NCI-H1105 treated with DMSO at 0.1 percent for 48 hours (cell line): ENCODE data around the gene LPAR5.
"Not testable (repeated sequence)": the region's sequence is repeated elsewhere in the genome, so short reads cannot be mapped to it uniquely, and the experiment has no call there.

ENCODE experiments used
- DNase-seq: peaks from one replicate; lab custom pipeline; 2025; lab: John Stamatoyannopoulos, UW

The LPAR5 gene

DNA sequence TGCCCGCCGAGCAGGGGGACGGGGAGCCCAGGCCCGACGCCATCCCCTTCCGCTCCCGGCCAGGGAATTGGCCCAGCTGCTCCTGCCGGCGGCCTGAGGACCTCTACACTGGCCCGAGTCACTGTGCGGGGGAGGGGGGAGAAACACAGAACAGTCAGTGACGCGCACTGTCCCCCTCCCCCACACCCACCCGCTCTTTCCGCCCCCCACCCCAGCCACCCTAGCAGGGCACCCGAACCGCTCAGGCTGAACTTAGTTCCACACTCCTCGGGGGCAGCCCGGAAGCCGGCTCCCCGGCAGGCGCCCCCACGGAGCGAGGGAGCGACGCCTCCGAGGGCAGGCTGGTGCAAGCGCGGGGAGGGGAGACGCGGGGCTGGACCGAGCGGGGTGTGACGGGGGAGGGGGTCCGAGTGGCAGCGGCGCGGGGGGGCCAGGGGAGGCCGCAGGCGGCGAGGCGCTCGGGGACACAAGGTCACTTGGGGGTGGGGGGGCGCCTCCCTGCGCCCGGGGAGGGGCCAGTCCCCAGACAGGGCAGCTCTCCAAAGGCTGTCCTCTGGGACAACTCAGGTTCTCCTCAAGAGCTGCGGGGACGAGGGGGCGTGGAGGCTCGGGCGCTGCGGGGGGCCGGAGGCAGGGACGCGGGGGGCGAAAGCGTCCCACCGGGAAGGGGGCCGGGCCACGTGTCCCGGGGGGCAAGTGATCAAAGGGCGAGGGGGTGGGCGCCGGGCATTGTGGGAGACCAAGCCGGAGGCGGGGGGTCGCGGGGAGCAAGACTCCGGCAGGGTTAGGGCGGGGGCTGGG is 29.2 kb downstream of the LPAR5 start:
- DNase-seq, result no peak

- DNase-seq, result no peak
Measured at GRCh38 chr12:6605421-6606330, 30.1 kb downstream of the LPAR5 start.

DNA sequence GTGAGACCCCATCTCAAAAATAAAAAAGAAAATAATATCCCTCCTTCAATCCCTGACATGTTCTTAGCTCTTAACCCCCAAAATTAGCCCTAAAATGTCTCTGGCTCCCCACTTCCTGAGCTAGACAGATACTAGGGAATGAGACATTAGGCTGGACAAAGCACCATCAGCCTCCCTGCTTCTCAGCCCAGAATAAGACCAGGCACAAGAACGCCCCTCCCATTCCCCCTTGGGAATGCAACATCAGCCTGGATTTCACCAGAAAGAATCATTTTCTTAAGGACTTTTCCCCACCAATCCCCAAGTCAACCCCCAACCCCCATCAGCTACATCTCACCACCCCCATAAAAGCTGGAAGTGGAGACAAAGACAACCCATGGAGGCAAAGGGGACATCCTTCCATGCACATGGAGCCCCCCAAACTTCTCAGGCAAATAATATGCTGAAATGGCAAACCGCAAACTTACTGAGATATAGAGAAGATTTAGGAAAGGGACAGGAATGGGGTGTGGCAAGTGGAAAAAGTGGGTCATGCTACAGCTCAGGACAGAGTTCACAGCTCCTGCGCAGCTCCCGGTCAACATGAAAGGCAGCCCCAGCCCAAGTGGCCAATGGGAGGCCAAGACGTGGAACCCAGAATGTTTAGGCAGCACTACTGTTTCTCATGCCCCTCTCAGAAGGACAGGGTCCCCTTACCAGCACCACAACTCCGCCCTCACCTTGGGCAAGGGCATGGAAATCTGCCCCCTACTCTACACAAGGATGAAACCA is 31.3 kb downstream of the LPAR5 start:
- DNase-seq, result no peak

DNA sequence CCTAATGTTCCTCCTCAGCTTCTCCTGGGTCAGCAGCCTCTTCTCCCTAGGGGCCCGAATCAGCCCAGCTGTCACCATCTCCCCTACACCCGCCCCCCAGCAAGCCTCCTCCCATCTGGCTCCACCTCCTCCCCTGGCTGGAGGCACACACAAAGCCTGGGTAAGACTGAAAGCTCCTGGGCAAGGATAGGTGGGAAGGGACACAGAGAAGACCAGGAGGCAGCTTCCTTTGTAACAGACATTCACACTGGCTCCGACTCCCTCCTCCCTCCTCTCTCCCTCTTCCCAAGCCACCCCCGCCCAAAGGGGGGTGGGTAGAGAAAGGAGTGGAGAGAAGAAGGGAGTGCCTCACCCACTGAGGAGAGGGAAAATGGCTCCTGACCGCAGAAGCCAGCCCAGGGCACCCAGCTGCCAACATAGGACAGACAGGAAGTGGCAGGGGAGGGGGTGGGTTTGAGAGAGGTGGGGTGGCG is 32.6 kb downstream of the LPAR5 start:
- DNase-seq, result no peak

- DNase-seq, result no peak
Measured at GRCh38 chr12:6602526-6602925, 33.2 kb downstream of the LPAR5 start.

- DNase-seq, result not testable (repeated sequence)
Measured at GRCh38 chr12:6595673-6596072, 40.1 kb downstream of the LPAR5 start.

- DNase-seq, result no peak
Measured at GRCh38 chr12:6592087-6592486, 43.7 kb downstream of the LPAR5 start.

DNA sequence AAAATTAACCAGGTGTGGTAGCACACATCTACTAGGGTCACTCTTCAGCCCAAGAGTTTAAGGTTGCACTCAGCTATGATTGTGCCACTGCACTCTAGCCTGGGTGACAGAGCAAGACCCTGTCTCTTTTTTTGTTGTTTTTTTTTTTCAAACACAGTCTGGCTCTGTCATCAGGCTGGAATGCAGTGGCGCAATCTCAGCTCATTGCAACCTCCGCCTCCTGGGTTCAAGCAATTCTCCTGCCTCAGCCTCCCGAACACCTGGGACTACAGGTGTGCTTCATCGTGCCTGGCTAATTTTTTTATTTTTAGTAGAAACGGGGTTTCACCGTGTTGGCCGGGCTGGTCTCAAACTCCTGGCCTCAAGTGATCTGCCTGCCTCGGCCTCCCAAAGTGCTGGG is 49.2 kb downstream of the LPAR5 start:
- not testable (repeated sequence) for DNase-seq

GRCh38 chr12:6584293-6584692 is 51.5 kb downstream of the LPAR5 start:
- no peak for DNase-seq

DNA sequence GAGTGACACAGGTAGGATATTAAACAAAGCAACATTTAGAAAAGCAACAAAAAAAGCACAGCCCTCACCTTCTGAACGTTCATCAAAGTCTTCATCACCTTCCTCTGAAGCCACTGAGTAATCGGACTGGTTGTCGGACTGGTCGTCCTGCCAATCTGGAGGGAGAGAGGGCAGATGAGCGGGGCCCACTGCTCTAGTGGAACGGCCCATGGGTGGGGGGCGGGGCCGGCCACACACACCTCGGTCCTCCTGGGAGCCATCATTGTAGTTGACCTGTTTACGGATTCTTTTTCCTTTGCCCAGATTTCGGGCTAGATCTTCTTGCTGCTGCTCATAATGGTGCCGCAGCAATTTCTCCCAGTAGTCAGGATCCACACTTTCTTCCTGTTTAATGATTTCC is 52.8 kb downstream of the LPAR5 start:
- no peak for DNase-seq

GRCh38 chr12:6582196-6582595 is 53.6 kb downstream of the LPAR5 start:
- DNase-seq, result no peak

GRCh38 chr12:6575648-6576047 is 60.1 kb downstream of the LPAR5 start:
- DNase-seq, result no peak

GRCh38 chr12:6574576-6575295 is 61.0 kb downstream of the LPAR5 start:
- no peak for DNase-seq

DNA sequence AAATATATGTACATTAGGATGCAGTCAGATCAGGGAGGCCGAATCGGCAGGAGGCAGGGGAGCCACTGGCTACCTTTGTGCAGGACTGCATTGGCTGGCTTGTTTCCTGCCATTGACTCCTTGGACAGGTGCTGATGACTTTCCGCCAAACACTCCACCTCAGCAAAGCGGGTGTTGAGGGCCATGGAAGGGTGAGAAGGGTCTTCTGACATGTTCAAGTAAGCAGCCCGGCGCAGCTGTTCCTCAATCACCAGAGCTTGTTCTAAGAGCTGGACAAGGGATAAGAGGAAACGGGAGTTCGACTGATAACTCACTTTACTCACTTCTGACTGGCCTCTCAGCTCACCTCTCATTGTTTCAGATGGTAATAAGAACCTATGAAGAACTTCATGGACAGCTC is 62.8 kb downstream of the LPAR5 start:
- no peak for DNase-seq

GRCh38 chr12:6570264-6570887 is 65.4 kb downstream of the LPAR5 start:
- DNase-seq, result peak; percentile 62

GRCh38 chr12:6569786-6570185 is 66.0 kb downstream of the LPAR5 start:
- DNase-seq, result no peak

- DNase-seq, result no peak
Measured at GRCh38 chr12:6569312-6569711, 66.4 kb downstream of the LPAR5 start.
